Measurements from ENCODE around the gene CSRNP3. TPM values are rescaled to one million over a fixed set of nuclear protein-coding genes. Genes with fewer than 3 reads are reported as not detected.

Gene CSRNP3, protein sequence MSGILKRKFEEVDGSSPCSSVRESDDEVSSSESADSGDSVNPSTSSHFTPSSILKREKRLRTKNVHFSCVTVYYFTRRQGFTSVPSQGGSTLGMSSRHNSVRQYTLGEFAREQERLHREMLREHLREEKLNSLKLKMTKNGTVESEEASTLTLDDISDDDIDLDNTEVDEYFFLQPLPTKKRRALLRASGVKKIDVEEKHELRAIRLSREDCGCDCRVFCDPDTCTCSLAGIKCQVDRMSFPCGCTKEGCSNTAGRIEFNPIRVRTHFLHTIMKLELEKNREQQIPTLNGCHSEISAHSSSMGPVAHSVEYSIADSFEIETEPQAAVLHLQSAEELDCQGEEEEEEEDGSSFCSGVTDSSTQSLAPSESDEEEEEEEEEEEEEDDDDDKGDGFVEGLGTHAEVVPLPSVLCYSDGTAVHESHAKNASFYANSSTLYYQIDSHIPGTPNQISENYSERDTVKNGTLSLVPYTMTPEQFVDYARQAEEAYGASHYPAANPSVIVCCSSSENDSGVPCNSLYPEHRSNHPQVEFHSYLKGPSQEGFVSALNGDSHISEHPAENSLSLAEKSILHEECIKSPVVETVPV
- 29.1 to 31.2 TPM (median 29.6 TPM) in 3 replicates for total RNA-seq

DNA sequence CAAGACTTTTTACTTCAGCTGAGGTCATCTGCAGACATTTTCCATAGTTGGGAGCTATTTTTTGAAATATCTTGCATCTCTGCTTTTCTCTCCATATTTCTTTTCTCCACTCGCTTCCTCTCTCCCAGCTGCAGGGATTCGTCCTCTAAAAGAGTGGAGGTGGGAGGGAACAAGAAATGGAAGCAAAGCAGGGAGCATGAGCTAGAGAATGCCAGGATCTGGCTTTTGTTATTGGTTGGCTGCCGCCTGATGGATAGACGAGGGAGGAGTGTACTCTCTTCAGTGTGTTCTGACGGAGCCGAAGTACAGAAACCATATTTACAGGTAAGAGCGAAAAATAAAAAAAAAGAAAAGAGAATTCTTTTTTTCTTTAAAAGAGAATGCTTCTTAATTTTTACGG lies at the start of gene CSRNP3:
Gene CSRNP3 (plus strand): TSS at position 282 of the 400 bp plus-strand sequence. CDS start 125,368 bp downstream, outside the sequence.
- TF ChIP-seq, protein P1, sequence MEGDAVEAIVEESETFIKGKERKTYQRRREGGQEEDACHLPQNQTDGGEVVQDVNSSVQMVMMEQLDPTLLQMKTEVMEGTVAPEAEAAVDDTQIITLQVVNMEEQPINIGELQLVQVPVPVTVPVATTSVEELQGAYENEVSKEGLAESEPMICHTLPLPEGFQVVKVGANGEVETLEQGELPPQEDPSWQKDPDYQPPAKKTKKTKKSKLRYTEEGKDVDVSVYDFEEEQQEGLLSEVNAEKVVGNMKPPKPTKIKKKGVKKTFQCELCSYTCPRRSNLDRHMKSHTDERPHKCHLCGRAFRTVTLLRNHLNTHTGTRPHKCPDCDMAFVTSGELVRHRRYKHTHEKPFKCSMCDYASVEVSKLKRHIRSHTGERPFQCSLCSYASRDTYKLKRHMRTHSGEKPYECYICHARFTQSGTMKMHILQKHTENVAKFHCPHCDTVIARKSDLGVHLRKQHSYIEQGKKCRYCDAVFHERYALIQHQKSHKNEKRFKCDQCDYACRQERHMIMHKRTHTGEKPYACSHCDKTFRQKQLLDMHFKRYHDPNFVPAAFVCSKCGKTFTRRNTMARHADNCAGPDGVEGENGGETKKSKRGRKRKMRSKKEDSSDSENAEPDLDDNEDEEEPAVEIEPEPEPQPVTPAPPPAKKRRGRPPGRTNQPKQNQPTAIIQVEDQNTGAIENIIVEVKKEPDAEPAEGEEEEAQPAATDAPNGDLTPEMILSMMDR (IDR thresholded peaks at IDR 0.05; ENCODE audit: unreplicated experiment): no peak
- Mint-ChIP-seq H3K36me3 (no peaks in the 10 kb centered on the region), H3K27ac (peak within 1 kb of the TSS; percentile 88), H3K4me1 (peaks cover 38% of the 10 kb centered on the region), H3K4me3 (peak within 1 kb of the TSS; percentile 87), H3K9me3 (no peaks in the 10 kb centered on the region), H3K27me3 (ENCODE audit: low read depth) (no peaks in the 10 kb centered on the region)
- DNase-seq (ENCODE audit: low spot score in 2 of 2, unreplicated experiment in 2 of 2): peak; percentile 23 to 59

DNA sequence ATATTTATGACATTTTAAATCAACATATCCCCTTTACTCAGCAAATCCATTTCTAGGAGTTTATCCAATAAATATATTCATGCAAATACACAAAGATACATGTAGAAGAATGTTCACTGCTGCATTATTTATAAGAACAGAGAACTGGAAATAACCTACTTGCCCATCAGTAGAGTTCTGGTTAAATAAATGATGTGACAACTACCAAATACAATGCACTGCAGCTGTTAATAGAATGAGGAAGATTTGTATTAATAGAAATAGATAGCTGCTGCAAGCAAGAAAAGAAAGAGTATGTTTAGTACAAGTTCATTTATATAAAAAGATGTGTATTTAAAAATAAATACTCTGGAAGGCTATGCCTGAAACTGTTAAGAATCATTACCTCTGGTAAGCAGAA lies 49.3 kb upstream of the CSRNP3 start:
- no peak for DNase-seq (ENCODE audit: low spot score in 2 of 2, unreplicated experiment in 2 of 2)
- H3K27me3 Mint-ChIP-seq (ENCODE audit: low read depth): no peaks in the 10 kb centered on the region
- no peaks in the 10 kb centered on the region for H3K4me1 Mint-ChIP-seq
- no peak overlapping the region for H3K27ac Mint-ChIP-seq
- TF ChIP-seq, protein P1 (IDR thresholded peaks at IDR 0.05; ENCODE audit: unreplicated experiment): no peak
- H3K36me3 Mint-ChIP-seq: peaks cover 8% of the 10 kb centered on the region
- H3K4me3 Mint-ChIP-seq: no peak overlapping the region
- peaks cover 44% of the 10 kb centered on the region for H3K9me3 Mint-ChIP-seq

DNA sequence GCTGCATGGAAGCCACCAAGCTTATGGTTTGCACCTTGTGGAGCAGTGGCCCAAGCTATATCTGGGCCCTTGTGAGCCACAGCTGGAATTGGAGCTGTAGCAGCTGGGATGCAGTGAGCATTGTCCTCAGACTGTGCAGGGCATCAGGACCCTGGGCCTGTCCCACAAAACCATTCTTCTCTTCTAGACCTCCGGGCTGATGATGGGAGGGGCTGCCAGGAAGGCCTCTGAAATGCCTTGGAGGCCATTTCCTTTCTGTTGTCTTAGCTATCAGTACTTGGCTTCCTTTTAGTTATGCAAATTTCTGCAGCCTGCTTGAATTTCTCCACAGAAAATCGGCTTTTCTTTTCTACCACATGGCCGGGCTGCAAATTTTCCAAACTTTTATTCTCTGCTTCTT lies 46.4 kb upstream of the CSRNP3 start:
- peaks cover 21% of the 10 kb centered on the region for H3K9me3 Mint-ChIP-seq
- DNase-seq (ENCODE audit: low spot score in 2 of 2, unreplicated experiment in 2 of 2): no peak
- H3K36me3 Mint-ChIP-seq: peaks cover 8% of the 10 kb centered on the region
- TF ChIP-seq, protein P1 (IDR thresholded peaks at IDR 0.05; ENCODE audit: unreplicated experiment): no peak
- no peak overlapping the region for H3K4me3 Mint-ChIP-seq
- no peaks in the 10 kb centered on the region for H3K4me1 Mint-ChIP-seq
- H3K27me3 Mint-ChIP-seq (ENCODE audit: low read depth): no peaks in the 10 kb centered on the region
- no peak overlapping the region for H3K27ac Mint-ChIP-seq

DNA sequence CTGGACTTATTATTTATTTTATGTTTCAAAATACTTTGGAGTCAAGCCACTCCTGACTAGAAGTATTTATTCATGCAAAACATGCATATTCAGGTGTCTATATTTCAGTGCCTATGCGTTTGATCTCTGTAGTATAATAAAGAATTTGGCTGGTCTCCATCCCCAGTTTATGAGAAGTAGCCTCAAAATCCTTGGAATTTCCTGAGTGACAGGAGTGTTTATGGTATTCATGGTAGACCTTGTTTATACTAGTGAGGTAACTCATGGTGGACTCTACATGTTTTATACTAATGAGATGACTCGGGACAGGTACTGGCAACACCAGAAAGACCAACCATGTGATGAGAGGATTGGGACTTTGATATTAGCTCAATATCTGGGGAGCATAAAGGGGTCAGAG lies 43.9 kb upstream of the CSRNP3 start:
- H3K4me1 Mint-ChIP-seq: no peaks in the 10 kb centered on the region
- no peak overlapping the region for H3K27ac Mint-ChIP-seq
- peaks cover 21% of the 10 kb centered on the region for H3K9me3 Mint-ChIP-seq
- H3K36me3 Mint-ChIP-seq: peaks cover 8% of the 10 kb centered on the region
- TF ChIP-seq, protein P1 (IDR thresholded peaks at IDR 0.05; ENCODE audit: unreplicated experiment): no peak
- H3K4me3 Mint-ChIP-seq: no peak overlapping the region
- no peak for DNase-seq (ENCODE audit: low spot score in 2 of 2, unreplicated experiment in 2 of 2)
- H3K27me3 Mint-ChIP-seq (ENCODE audit: low read depth): no peaks in the 10 kb centered on the region

DNA sequence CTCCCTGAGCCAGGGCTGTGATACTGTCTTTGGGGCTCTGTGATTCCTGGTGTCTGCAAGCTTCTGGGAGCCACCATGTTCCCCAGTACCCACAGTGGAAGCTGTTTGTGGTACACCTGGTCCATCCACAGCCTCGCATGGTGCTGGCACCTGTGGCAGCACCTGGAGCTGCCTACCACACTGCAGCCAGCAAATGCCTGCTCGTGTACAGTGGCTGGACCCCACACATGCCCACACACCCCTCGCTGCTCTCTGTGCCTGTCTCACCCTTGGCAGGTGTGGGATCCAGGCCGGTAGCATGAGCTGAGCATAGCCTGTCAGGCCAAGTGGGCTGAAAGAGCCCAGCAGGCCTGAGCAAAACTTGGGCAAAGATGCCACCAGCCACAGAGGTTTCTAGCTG lies 41.8 kb upstream of the CSRNP3 start:
- H3K4me3 Mint-ChIP-seq: no peak overlapping the region
- no peak for DNase-seq (ENCODE audit: low spot score in 2 of 2, unreplicated experiment in 2 of 2)
- peaks cover 4% of the 10 kb centered on the region for H3K36me3 Mint-ChIP-seq
- no peaks in the 10 kb centered on the region for H3K4me1 Mint-ChIP-seq
- H3K27me3 Mint-ChIP-seq (ENCODE audit: low read depth): no peaks in the 10 kb centered on the region
- no peak overlapping the region for H3K27ac Mint-ChIP-seq
- H3K9me3 Mint-ChIP-seq: peaks cover 9% of the 10 kb centered on the region
- TF ChIP-seq, protein P1 (IDR thresholded peaks at IDR 0.05; ENCODE audit: unreplicated experiment): no peak
